Activated effector memory CD4-positive, alpha-beta T cell treated with anti-CD3 and anti-CD28 coated beads, Interleukin-2, amount 50 U/mL, for 16 hours (primary cell): ENCODE results near the gene SRSF7.
"Not testable (repeated sequence)": the region's sequence is repeated elsewhere in the genome, so short reads cannot be mapped to it uniquely, and the experiment has no call there.

Experiments
- DNase-seq: peaks from one replicate; pipeline ENCODE4 v3.0.0-alpha.2; 2020

Gene SRSF7

GRCh38 chr2:38750891-38751595 lies at the start of gene SRSF7:
Gene SRSF7 (minus strand): TSS chr2:38751361. CDS start chr2:38751256, 105 bp downstream.
- peak; percentile 99 for DNase-seq

GRCh38 chr2:38797953-38798352 lies 46.8 kb upstream of the SRSF7 start:
- no peak for DNase-seq

GRCh38 chr2:38797250-38797676 lies 46.1 kb upstream of the SRSF7 start:
- DNase-seq = no peak

- DNase-seq = not testable (repeated sequence)
Measured at GRCh38 chr2:38795016-38795415, 43.9 kb upstream of the SRSF7 start.

GRCh38 chr2:38794235-38794946 lies 43.2 kb upstream of the SRSF7 start:
- no peak for DNase-seq

GRCh38 chr2:38793511-38793910 lies 42.4 kb upstream of the SRSF7 start:
- no peak for DNase-seq

GRCh38 chr2:38792751-38793150 lies 41.6 kb upstream of the SRSF7 start:
- no peak for DNase-seq

GRCh38 chr2:38792321-38792720 lies 41.2 kb upstream of the SRSF7 start:
- not testable (repeated sequence) for DNase-seq

- DNase-seq = no peak
Measured at GRCh38 chr2:38791744-38792143, 40.6 kb upstream of the SRSF7 start.

- DNase-seq = no peak
Measured at GRCh38 chr2:38789691-38790090, 38.5 kb upstream of the SRSF7 start.

- no peak for DNase-seq
Measured at GRCh38 chr2:38788306-38788705, 37.1 kb upstream of the SRSF7 start.

- no peak for DNase-seq
Measured at GRCh38 chr2:38783586-38783985, 32.4 kb upstream of the SRSF7 start.

- DNase-seq = no peak
Measured at GRCh38 chr2:38778687-38779082, 27.5 kb upstream of the SRSF7 start.

- DNase-seq = no peak
Measured at GRCh38 chr2:38776531-38776930, 25.4 kb upstream of the SRSF7 start.

- no peak for DNase-seq
Measured at GRCh38 chr2:38775921-38776225, 24.7 kb upstream of the SRSF7 start.

- no peak for DNase-seq
Measured at GRCh38 chr2:38775097-38775920, 24.1 kb upstream of the SRSF7 start.

- no peak for DNase-seq
Measured at GRCh38 chr2:38771632-38772031, 20.5 kb upstream of the SRSF7 start.

GRCh38 chr2:38765551-38765950 lies 14.4 kb upstream of the SRSF7 start:
- DNase-seq = no peak

GRCh38 chr2:38765149-38765548 lies 14.0 kb upstream of the SRSF7 start:
- DNase-seq = no peak

GRCh38 chr2:38763728-38764127 lies 12.6 kb upstream of the SRSF7 start:
- no peak for DNase-seq

- no peak for DNase-seq
Measured at GRCh38 chr2:38763228-38763627, 12.1 kb upstream of the SRSF7 start.

- not testable (repeated sequence) for DNase-seq
Measured at GRCh38 chr2:38755891-38756290, 4.7 kb upstream of the SRSF7 start.

GRCh38 chr2:38754506-38754905 lies 3.3 kb upstream of the SRSF7 start:
- DNase-seq = no peak

GRCh38 chr2:38754049-38754448 lies 2.9 kb upstream of the SRSF7 start:
- no peak for DNase-seq
